Suprapubic skin (tissue), 4 donors: ENCODE results near the gene SEMA3F.

Source experiments
- EP300 ChIP-seq: sonication (generic); formaldehyde crosslinking; IDR thresholded peaks from one replicate; pipeline ENCODE4 v1.6.1; 2017; ENCODE audit warnings: antibody characterized with exemption
- POLR2A ChIP-seq, 2 donors: fragments of 450-650 bp; IDR thresholded peaks; one replicate each; pipeline ENCODE4 v1.6.1; 2017; ENCODE audit warnings: antibody characterized with exemption in 2 of 2, mild to moderate bottlenecking in 2 of 2, moderate library complexity in 2 of 2
- POLR2AphosphoS5 ChIP-seq, 3 donors: sonication (generic); formaldehyde crosslinking; IDR thresholded peaks; one replicate each; pipeline ENCODE4 v1.6.1; 2017; ENCODE audit warnings: antibody characterized with exemption in 3 of 3
- TF ChIP-seq, protein P1 (sequence below), 2 donors: fragments of 200-600 bp in 1 of 2; fragments of 450-650 bp in 1 of 2; sonication (generic) in 1 of 2; IDR thresholded peaks; one replicate each; pipeline ENCODE4 v1.5.1; 2016 to 2019; ENCODE audit warnings: antibody characterized with exemption in 2 of 2, mild to moderate bottlenecking in 1 of 2, moderate library complexity in 1 of 2

GRCh38 chr3:50139718-50140423, 15.3 kb upstream of the SEMA3F start:
- TF ChIP-seq, protein P1, sequence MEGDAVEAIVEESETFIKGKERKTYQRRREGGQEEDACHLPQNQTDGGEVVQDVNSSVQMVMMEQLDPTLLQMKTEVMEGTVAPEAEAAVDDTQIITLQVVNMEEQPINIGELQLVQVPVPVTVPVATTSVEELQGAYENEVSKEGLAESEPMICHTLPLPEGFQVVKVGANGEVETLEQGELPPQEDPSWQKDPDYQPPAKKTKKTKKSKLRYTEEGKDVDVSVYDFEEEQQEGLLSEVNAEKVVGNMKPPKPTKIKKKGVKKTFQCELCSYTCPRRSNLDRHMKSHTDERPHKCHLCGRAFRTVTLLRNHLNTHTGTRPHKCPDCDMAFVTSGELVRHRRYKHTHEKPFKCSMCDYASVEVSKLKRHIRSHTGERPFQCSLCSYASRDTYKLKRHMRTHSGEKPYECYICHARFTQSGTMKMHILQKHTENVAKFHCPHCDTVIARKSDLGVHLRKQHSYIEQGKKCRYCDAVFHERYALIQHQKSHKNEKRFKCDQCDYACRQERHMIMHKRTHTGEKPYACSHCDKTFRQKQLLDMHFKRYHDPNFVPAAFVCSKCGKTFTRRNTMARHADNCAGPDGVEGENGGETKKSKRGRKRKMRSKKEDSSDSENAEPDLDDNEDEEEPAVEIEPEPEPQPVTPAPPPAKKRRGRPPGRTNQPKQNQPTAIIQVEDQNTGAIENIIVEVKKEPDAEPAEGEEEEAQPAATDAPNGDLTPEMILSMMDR (IDR thresholded peaks at IDR 0.05): no peak
- TF ChIP-seq POLR2AphosphoS5 (IDR thresholded peaks at IDR 0.05) (no peak), POLR2A (IDR thresholded peaks at IDR 0.05) (no peak), EP300 (no peak)
